Neural cell (in vitro differentiated cells): ENCODE results near the gene STXBP1. TPM values are rescaled to one million over a fixed set of nuclear protein-coding genes. Genes with fewer than 3 reads are reported as not detected.

Experiments used
- H2AFZ ChIP-seq: fragments of 200-600, 300-800 bp; sonication (generic), shearing (Covaris generic); 2 replicates; pipeline ENCODE4 v1.6.0; 2014; ENCODE audit warnings: low read depth, mild to moderate bottlenecking, antibody characterized with exemption, low read length, moderate library complexity
- H3F3A ChIP-seq: fragments of 200-600 bp; shearing (Covaris generic); 2 replicates; pipeline ENCODE4 v1.6.1; 2016; ENCODE audit warnings: mild to moderate bottlenecking, moderate library complexity, mixed read lengths, antibody characterized with exemption, low read length; ENCODE audit not compliant: insufficient read depth, poor library complexity, severe bottlenecking
- H3K27ac ChIP-seq: fragments of 200-600, 300-800 bp; sonication (generic), shearing (Covaris generic); 2 replicates; pipeline ENCODE4 v1.5.1; 2014; ENCODE audit warnings: mild to moderate bottlenecking, low read length, moderate library complexity
- H3K27me3 ChIP-seq: fragments of 300-800, 200-600 bp; sonication (generic), shearing (Covaris generic); 2 replicates; pipeline ENCODE4 v1.6.0; 2014; ENCODE audit warnings: mild to moderate bottlenecking, low read depth, low read length, moderate library complexity; ENCODE audit not compliant: insufficient read depth
- H3K36me3 ChIP-seq: fragments of 300-800, 200-600 bp; sonication (generic), shearing (Covaris generic); 2 replicates; pipeline ENCODE4 v1.5.1; 2014; ENCODE audit warnings: mild to moderate bottlenecking, antibody characterized with exemption, low read length, moderate library complexity; ENCODE audit not compliant: insufficient read depth
- H3K4me2 ChIP-seq: fragments of 300-800, 200-600 bp; sonication (generic), shearing (Covaris generic); 2 replicates; pipeline ENCODE4 v1.6.0; 2014; ENCODE audit warnings: mild to moderate bottlenecking, low read length
- H3K4me3 ChIP-seq: fragments of 300-800, 200-600 bp; sonication (generic), shearing (Covaris generic); 2 replicates; pipeline ENCODE4 v1.5.1; 2014; ENCODE audit warnings: mild to moderate bottlenecking, low read length, moderate library complexity
- H3K79me2 ChIP-seq: fragments of 200-600 bp; shearing (Covaris generic); replicated peaks from 2 replicates; pipeline ENCODE4 v1.6.0; 2014; ENCODE audit warnings: mild to moderate bottlenecking, low read length, moderate library complexity; ENCODE audit not compliant: insufficient read depth
- H3K9ac ChIP-seq: fragments of 300-800, 200-600 bp; sonication (generic), shearing (Covaris generic); 2 replicates; pipeline ENCODE4 v1.6.1; 2016; ENCODE audit warnings: mild to moderate bottlenecking, low read length, mixed read lengths
- H3K9me2 ChIP-seq: fragments of 200-600 bp; shearing (Covaris generic); 2 replicates; pipeline ENCODE4 v1.6.1; 2016; ENCODE audit warnings: mild to moderate bottlenecking, low read length, mixed read lengths; ENCODE audit not compliant: insufficient read depth
- H3K9me3 ChIP-seq: fragments of 200-600, 300-800 bp; sonication (generic), shearing (Covaris generic); 2 replicates; pipeline ENCODE4 v1.6.1; 2016; ENCODE audit warnings: mild to moderate bottlenecking, mixed run types, low read length, moderate library complexity, mixed read lengths
- H4K20me1 ChIP-seq: fragments of 200-600 bp; shearing (Covaris generic); 2 replicates; pipeline ENCODE4 v1.6.1; 2016; ENCODE audit warnings: mild to moderate bottlenecking, mixed run types; ENCODE audit not compliant: insufficient read depth
- CTCF ChIP-seq: fragments of 450-650 bp; IDR thresholded peaks from 2 replicates; pipeline ENCODE4 v1.5.1; 2014; ENCODE audit warnings: antibody characterized with exemption, mild to moderate bottlenecking, moderate library complexity; ENCODE audit not compliant: poor library complexity, severe bottlenecking
- EP300 ChIP-seq: fragments of 450-650 bp; conservative IDR thresholded peaks from 2 replicates; pipeline ENCODE4 v1.6.1; 2014; ENCODE audit warnings: antibody characterized with exemption, mild to moderate bottlenecking, moderate library complexity; ENCODE audit not compliant: poor library complexity, severe bottlenecking
- EZH2 ChIP-seq: fragments of 200-600, 300-800 bp; shearing (Covaris generic), sonication (generic); IDR thresholded peaks from 2 replicates; pipeline ENCODE4 v1.6.1; 2014; ENCODE audit warnings: antibody characterized with exemption, low read length, borderline replicate concordance, mild to moderate bottlenecking; ENCODE audit not compliant: insufficient read depth, poor library complexity, severe bottlenecking
- MXI1 ChIP-seq: fragments of 450-650 bp; conservative IDR thresholded peaks from 2 replicates; pipeline ENCODE4 v1.6.1; 2014; ENCODE audit warnings: antibody characterized with exemption, mild to moderate bottlenecking; ENCODE audit not compliant: poor library complexity, severe bottlenecking
- POLR2AphosphoS5 ChIP-seq: IDR thresholded peaks from 2 replicates; pipeline ENCODE4 v1.6.1; 2012
- RAD21 ChIP-seq: fragments of 450-650 bp; conservative IDR thresholded peaks from 2 replicates; pipeline ENCODE4 v1.6.1; 2014; ENCODE audit warnings: antibody characterized with exemption, mild to moderate bottlenecking, moderate library complexity
- REST ChIP-seq: IDR thresholded peaks from 2 replicates; pipeline ENCODE4 v1.6.1; 2012; ENCODE audit warnings: borderline replicate concordance
- SMC3 ChIP-seq: fragments of 450-650 bp; conservative IDR thresholded peaks from 2 replicates; pipeline ENCODE4 v1.6.1; 2014; ENCODE audit warnings: antibody characterized with exemption, mild to moderate bottlenecking, moderate library complexity; ENCODE audit not compliant: poor library complexity
- TAF1 ChIP-seq: IDR thresholded peaks from 2 replicates; pipeline ENCODE4 v1.6.1; 2012; ENCODE audit warnings: low read depth
- polyA plus RNA-seq: library from polyadenylated mRNA; depleted of rRNA; stranded (reverse); fragments of >200 nt; gene quantifications from 2 replicates; pipeline ENCODE4 v1.2.3, GENCODE V29; 2014

Gene STXBP1
- polyA plus RNA-seq, 1 donor from 2014 or later: 42.5 TPM

- no peak overlapping the region for H3K9ac ChIP-seq
- H3K27me3 ChIP-seq: no peaks in the 10 kb centered on the region
- no peak overlapping the region for H3K4me2 ChIP-seq
- no peaks in the 10 kb centered on the region for H3K9me3 ChIP-seq
- no peak overlapping the region for H2AFZ ChIP-seq
- TF ChIP-seq RAD21 (no peak), REST (no peak), SMC3 (no peak), EZH2 (no peak), MXI1 (no peak), EP300 (no peak), CTCF (no peak), POLR2AphosphoS5 (no peak), TAF1 (no peak)
- H3K27ac ChIP-seq: no peak overlapping the region
- H4K20me1 ChIP-seq: no peaks in the 10 kb centered on the region
- H3K4me3 ChIP-seq: no peak overlapping the region
- H3K36me3 ChIP-seq: no peaks in the 10 kb centered on the region
- no peaks in the 10 kb centered on the region for H3K79me2 ChIP-seq
- no peaks in the 10 kb centered on the region for H3F3A ChIP-seq
- H3K9me2 ChIP-seq: no peaks in the 10 kb centered on the region
These were observed 49.2 kb upstream of the STXBP1 start for GRCh38 chr9:127562841-127563401.

GRCh38 chr9:127563579-127563978 lies 48.5 kb upstream of the STXBP1 start:
- H3F3A ChIP-seq: no peaks in the 10 kb centered on the region
- H4K20me1 ChIP-seq: no peaks in the 10 kb centered on the region
- H3K9me2 ChIP-seq: no peaks in the 10 kb centered on the region
- H3K27me3 ChIP-seq: no peaks in the 10 kb centered on the region
- TF ChIP-seq RAD21 (no peak), CTCF (no peak), POLR2AphosphoS5 (no peak), REST (no peak), TAF1 (no peak), SMC3 (no peak), EZH2 (no peak), MXI1 (no peak), EP300 (no peak)
- no peak overlapping the region for H2AFZ ChIP-seq
- H3K4me3 ChIP-seq: no peak overlapping the region
- H3K9me3 ChIP-seq: no peaks in the 10 kb centered on the region
- H3K4me2 ChIP-seq: no peak overlapping the region
- H3K79me2 ChIP-seq: no peaks in the 10 kb centered on the region
- no peak overlapping the region for H3K9ac ChIP-seq
- no peak overlapping the region for H3K27ac ChIP-seq
- H3K36me3 ChIP-seq: no peaks in the 10 kb centered on the region
